ENCODE results near the gene CELSR2. TPM values are rescaled to one million over a fixed set of nuclear protein-coding genes. Genes with fewer than 3 reads are reported as not detected.

The CELSR2 gene
- total and polyA plus RNA-seq, 2 donors (not counting 1 experiment from before 2014, with no cell fraction given), result 0.57 to 2.7 TPM

- Histone ChIP-seq H3K4me1 (ENCODE audit: control insufficient read depth in 2 of 2, insufficient read depth in 2 of 2, low read length in 2 of 2) (peaks cover 20 to 24% of the 10 kb centered on the region in 2 donors), H3K36me3 (replicated peaks in 1 of 2; ENCODE audit: control extremely low read depth in 1 of 2, control insufficient read depth in 1 of 2, extremely low read depth in 1 of 2, insufficient read depth in 2 of 2, low read length in 1 of 2) (no peaks in the 10 kb centered on the region), H3K27me3 (replicated peaks in 1 of 4; ENCODE audit: control extremely low read depth in 1 of 4, control insufficient read depth in 3 of 4, insufficient read depth in 4 of 4, low read length in 3 of 4) (peaks cover 0 to 28% (median 3%) of the 10 kb centered on the region in 4 experiments), H3K79me2 (ENCODE audit: control insufficient read depth, insufficient read depth, low read length) (no peaks in the 10 kb centered on the region), H4K20me1 (ENCODE audit: control insufficient read depth, insufficient read depth, low read length, poor library complexity, severe bottlenecking) (no peaks in the 10 kb centered on the region), H3K4me2 (replicated peaks; ENCODE audit: low read depth, low read length, poor library complexity, severe bottlenecking) (no peak overlapping the region), H2AFZ (ENCODE audit: insufficient read depth, low read depth, low read length, poor library complexity, severe bottlenecking) (no peak overlapping the region), H3K4me3 (ENCODE audit: control extremely low read depth in 1 of 5, extremely low read depth in 1 of 5, insufficient read depth in 1 of 5, low read depth in 2 of 5, low read length in 4 of 5) (no peak overlapping the region), H3K9ac (ENCODE audit: low read length) (no peak overlapping the region), H3K9me3 (ENCODE audit: control extremely low read depth in 1 of 3, control insufficient read depth in 2 of 3, insufficient read depth in 1 of 3, low read length in 2 of 3) (peaks cover 0 to 3% (median 0%) of the 10 kb centered on the region in 3 donors), H3K27ac (ENCODE audit: low read length in 2 of 2) (no peak overlapping the region)
- CTCF ChIA-PET, result interaction anchor here (0.8 to 3.0 kb wide), 3 partner anchors 20 to 103 kb away, joined by 5 to 13 read pairs (median 7); no protein-coding TSS in a partner anchor
- H3K4me1 Mint-ChIP-seq, result peaks cover 25% of the 10 kb centered on the region
- intact Hi-C loops (cut with micrococcal nuclease), result no loop called here
- H3K4me3 Mint-ChIP-seq, result no peak overlapping the region
- no peak for TF ChIP-seq EZH2 (IDR thresholded peaks at IDR 0.05; ENCODE audit: borderline replicate concordance, insufficient read depth, low read depth, low read length, poor library complexity, severe bottlenecking)
- TF ChIP-seq, protein P1, sequence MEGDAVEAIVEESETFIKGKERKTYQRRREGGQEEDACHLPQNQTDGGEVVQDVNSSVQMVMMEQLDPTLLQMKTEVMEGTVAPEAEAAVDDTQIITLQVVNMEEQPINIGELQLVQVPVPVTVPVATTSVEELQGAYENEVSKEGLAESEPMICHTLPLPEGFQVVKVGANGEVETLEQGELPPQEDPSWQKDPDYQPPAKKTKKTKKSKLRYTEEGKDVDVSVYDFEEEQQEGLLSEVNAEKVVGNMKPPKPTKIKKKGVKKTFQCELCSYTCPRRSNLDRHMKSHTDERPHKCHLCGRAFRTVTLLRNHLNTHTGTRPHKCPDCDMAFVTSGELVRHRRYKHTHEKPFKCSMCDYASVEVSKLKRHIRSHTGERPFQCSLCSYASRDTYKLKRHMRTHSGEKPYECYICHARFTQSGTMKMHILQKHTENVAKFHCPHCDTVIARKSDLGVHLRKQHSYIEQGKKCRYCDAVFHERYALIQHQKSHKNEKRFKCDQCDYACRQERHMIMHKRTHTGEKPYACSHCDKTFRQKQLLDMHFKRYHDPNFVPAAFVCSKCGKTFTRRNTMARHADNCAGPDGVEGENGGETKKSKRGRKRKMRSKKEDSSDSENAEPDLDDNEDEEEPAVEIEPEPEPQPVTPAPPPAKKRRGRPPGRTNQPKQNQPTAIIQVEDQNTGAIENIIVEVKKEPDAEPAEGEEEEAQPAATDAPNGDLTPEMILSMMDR (IDR thresholded peaks at IDR 0.05), result no peak
- 96% methylated on average over 16 of the region's 16 CpGs for WGBS (ENCODE audit: insufficient coverage)
- no peaks in the 10 kb centered on the region for H3K9me3 Mint-ChIP-seq (ENCODE audit: insufficient read depth)
- POLR2A ChIA-PET, result interaction anchor here (0.7 kb wide), 1 partner anchor 75 kb away, joined by 5 read pairs; no protein-coding TSS in a partner anchor
- no peak for ATAC-seq (ENCODE audit: low read depth)
- H3K27me3 Mint-ChIP-seq, result peaks cover 15% of the 10 kb centered on the region
- DNase-seq, result no peak
- H3K27ac Mint-ChIP-seq, result no peak overlapping the region
Measured at GRCh38 chr1:109296782-109297181, 47.4 kb downstream of the CELSR2 start.

GRCh38 chr1:109298666-109299557 is 49.6 kb downstream of the CELSR2 start:
- no peaks in the 10 kb centered on the region for H3K36me3 ChIP-seq (replicated peaks in 1 of 2; ENCODE audit: control extremely low read depth in 1 of 2, control insufficient read depth in 1 of 2, extremely low read depth in 1 of 2, insufficient read depth in 2 of 2, low read length in 1 of 2)
- H3K9me3 ChIP-seq (ENCODE audit: control extremely low read depth in 1 of 3, control insufficient read depth in 2 of 3, insufficient read depth in 1 of 3, low read length in 2 of 3), result peaks cover 0 to 3% (median 0%) of the 10 kb centered on the region in 3 donors
- ATAC-seq (ENCODE audit: low read depth) (no peak), DNase-seq (no peak)
- peaks cover 19 to 23% of the 10 kb centered on the region in 2 donors for H3K4me1 ChIP-seq (ENCODE audit: control insufficient read depth in 2 of 2, insufficient read depth in 2 of 2, low read length in 2 of 2)
- no peaks in the 10 kb centered on the region for H3K9me3 Mint-ChIP-seq (ENCODE audit: insufficient read depth)
- WGBS (ENCODE audit: insufficient coverage), result 89% methylated on average over 9 of the region's 11 CpGs
- ChIA-PET POLR2A (no interaction called here), CTCF (no interaction called here)
- intact Hi-C loops (cut with micrococcal nuclease), result no loop called here
- no peak overlapping the region for H3K27ac ChIP-seq (ENCODE audit: low read length in 2 of 2)
- no peaks in the 10 kb centered on the region for H3K79me2 ChIP-seq (ENCODE audit: control insufficient read depth, insufficient read depth, low read length)
- H3K4me3 Mint-ChIP-seq, result no peak overlapping the region
- H3K4me1 Mint-ChIP-seq, result peaks cover 19% of the 10 kb centered on the region
- H3K27ac Mint-ChIP-seq, result no peak overlapping the region
- TF ChIP-seq EZH2 (IDR thresholded peaks at IDR 0.05; ENCODE audit: borderline replicate concordance, insufficient read depth, low read depth, low read length, poor library complexity, severe bottlenecking), result no peak
- TF ChIP-seq, protein P1 (IDR thresholded peaks at IDR 0.05), result no peak
- no peak overlapping the region for H3K4me2 ChIP-seq (replicated peaks; ENCODE audit: low read depth, low read length, poor library complexity, severe bottlenecking)
- no peak overlapping the region for H3K9ac ChIP-seq (ENCODE audit: low read length)
- H2AFZ ChIP-seq (ENCODE audit: insufficient read depth, low read depth, low read length, poor library complexity, severe bottlenecking), result no peak overlapping the region
- no peak overlapping the region for H3K4me3 ChIP-seq (ENCODE audit: control extremely low read depth in 1 of 5, extremely low read depth in 1 of 5, insufficient read depth in 1 of 5, low read depth in 2 of 5, low read length in 4 of 5)
- H3K27me3 ChIP-seq (replicated peaks in 1 of 4; ENCODE audit: control extremely low read depth in 1 of 4, control insufficient read depth in 3 of 4, insufficient read depth in 4 of 4, low read length in 3 of 4), result peaks cover 0 to 39% (median 10%) of the 10 kb centered on the region in 4 experiments
- H4K20me1 ChIP-seq (ENCODE audit: control insufficient read depth, insufficient read depth, low read length, poor library complexity, severe bottlenecking), result no peaks in the 10 kb centered on the region
- peaks cover 15% of the 10 kb centered on the region for H3K27me3 Mint-ChIP-seq

Data from B cell (primary cell).